Uterus (tissue), 4 donors: ENCODE data around the gene NR1D2. TPM values are rescaled to one million over a fixed set of nuclear protein-coding genes. Genes with fewer than 3 reads are reported as not detected.

ENCODE experiments used
- DNase-seq, 2 donors: peaks; one replicate each; pipeline ENCODE4 v3.0.0-alpha.2; 2019 to 2020
- H3K27ac ChIP-seq, 2 donors: fragments of 200-600 bp; sonication (generic); 1 replicate in 1 of 2; 2 replicates in 1 of 2; pipeline ENCODE4 v1.5.1; 2016 to 2018
- H3K27me3 ChIP-seq, 2 donors: fragments of 200-600 bp; sonication (generic); one replicate each; pipeline ENCODE4 v1.5.1; 2018 to 2019; ENCODE audit warnings: control low read depth in 1 of 2
- H3K36me3 ChIP-seq, 2 donors: fragments of 200-600 bp; sonication (generic); one replicate each; pipeline ENCODE4 v1.5.1; 2019; ENCODE audit warnings: control low read depth in 1 of 2
- H3K4me1 ChIP-seq, 2 donors: fragments of 200-600 bp; sonication (generic); one replicate each; pipeline ENCODE4 v1.5.1; 2018 to 2019; ENCODE audit warnings: control low read depth in 1 of 2
- H3K4me3 ChIP-seq, 2 donors: fragments of 200-600 bp; sonication (generic); 1 replicate in 1 of 2; 2 replicates in 1 of 2; pipeline ENCODE4 v1.5.1; 2018 to 2019; ENCODE audit warnings: mild to moderate bottlenecking in 1 of 2
- H3K9me3 ChIP-seq, 2 donors: fragments of 200-600 bp; sonication (generic); one replicate each; pipeline ENCODE4 v1.5.1; 2019; ENCODE audit warnings: control low read depth in 1 of 2
- POLR2A ChIP-seq, 2 donors: fragments of 450-650 bp; IDR thresholded peaks; one replicate each; pipeline ENCODE4 v1.6.1; 2016; ENCODE audit warnings: antibody characterized with exemption in 2 of 2, mild to moderate bottlenecking in 1 of 2, moderate library complexity in 1 of 2
- intact Hi-C: fragments of 100-400 bp; cut with DNase I; formaldehyde crosslinking; loops from one replicate; pipeline ENCODE4 v1.15.1; 2023; ENCODE audit warnings: low total_unique reads
- total RNA-seq, 4 donors: library from RNA; depleted of rRNA in 3 of 4; stranded (reverse); fragments of >200 nt in 3 of 4; gene quantifications; one replicate each; pipeline versions ENCODE4 v1.1.0 to v1.2.4, GENCODE V29; 2014 to 2023
- TF ChIP-seq, protein P1 (sequence below), 4 experiments: fragments of 200-600 bp in 2 of 4; fragments of 450-650 bp in 2 of 4; sonication (generic) in 2 of 4; IDR thresholded peaks; one replicate each; pipeline ENCODE4 v1.5.1; 2016 to 2019; ENCODE audit warnings: antibody characterized with exemption in 4 of 4, mild to moderate bottlenecking in 2 of 4, moderate library complexity in 1 of 4
- donor health status: DM: yes; HTN: yes; CAD: no.

NR1D2 gene
- total RNA-seq, 4 donors from 2014 or later: 36.8 to 95.7 (median 60.2) TPM

DNA sequence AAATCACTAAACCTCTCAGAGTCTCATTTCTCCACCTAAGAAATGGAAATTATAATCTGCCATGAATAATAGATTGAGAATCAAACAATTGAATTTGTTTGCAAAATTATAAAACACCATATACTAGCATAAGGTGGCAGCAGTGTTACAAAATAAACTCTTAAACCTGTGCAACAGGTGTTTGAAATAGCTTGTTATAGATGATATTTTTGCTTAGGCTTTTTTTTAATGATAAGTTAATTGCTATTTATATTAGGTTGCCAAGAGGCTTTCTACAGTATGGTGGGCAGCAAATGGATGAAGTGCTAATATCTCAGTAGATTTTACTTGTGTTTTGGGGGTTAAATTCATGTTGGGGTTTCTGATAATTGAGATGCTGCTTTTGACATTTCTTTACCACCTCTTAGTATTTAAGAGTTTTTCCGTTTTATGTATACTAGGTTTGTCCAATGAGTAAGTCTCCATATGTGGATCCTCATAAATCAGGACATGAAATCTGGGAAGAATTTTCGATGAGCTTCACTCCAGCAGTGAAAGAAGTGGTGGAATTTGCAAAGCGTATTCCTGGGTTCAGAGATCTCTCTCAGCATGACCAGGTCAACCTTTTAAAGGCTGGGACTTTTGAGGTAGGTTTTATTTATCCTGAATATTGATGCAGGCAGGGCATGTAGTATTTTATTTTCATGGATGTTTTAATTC is 19.6 kb downstream of the NR1D2 start:
- H3K4me3 ChIP-seq: no peak overlapping the region
- no peaks in the 10 kb centered on the region for H3K9me3 ChIP-seq
- TF ChIP-seq, protein P1, sequence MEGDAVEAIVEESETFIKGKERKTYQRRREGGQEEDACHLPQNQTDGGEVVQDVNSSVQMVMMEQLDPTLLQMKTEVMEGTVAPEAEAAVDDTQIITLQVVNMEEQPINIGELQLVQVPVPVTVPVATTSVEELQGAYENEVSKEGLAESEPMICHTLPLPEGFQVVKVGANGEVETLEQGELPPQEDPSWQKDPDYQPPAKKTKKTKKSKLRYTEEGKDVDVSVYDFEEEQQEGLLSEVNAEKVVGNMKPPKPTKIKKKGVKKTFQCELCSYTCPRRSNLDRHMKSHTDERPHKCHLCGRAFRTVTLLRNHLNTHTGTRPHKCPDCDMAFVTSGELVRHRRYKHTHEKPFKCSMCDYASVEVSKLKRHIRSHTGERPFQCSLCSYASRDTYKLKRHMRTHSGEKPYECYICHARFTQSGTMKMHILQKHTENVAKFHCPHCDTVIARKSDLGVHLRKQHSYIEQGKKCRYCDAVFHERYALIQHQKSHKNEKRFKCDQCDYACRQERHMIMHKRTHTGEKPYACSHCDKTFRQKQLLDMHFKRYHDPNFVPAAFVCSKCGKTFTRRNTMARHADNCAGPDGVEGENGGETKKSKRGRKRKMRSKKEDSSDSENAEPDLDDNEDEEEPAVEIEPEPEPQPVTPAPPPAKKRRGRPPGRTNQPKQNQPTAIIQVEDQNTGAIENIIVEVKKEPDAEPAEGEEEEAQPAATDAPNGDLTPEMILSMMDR (IDR thresholded peaks at IDR 0.05): no peak
- no peak for TF ChIP-seq POLR2A (IDR thresholded peaks at IDR 0.05)
- intact Hi-C loops: no loop called here
- DNase-seq: no peak
- H3K36me3 ChIP-seq: no peaks in the 10 kb centered on the region
- H3K27me3 ChIP-seq: no peaks in the 10 kb centered on the region
- no peak overlapping the region for H3K27ac ChIP-seq
- H3K4me1 ChIP-seq: peaks cover 0 to 15% of the 10 kb centered on the region in 2 donors

DNA sequence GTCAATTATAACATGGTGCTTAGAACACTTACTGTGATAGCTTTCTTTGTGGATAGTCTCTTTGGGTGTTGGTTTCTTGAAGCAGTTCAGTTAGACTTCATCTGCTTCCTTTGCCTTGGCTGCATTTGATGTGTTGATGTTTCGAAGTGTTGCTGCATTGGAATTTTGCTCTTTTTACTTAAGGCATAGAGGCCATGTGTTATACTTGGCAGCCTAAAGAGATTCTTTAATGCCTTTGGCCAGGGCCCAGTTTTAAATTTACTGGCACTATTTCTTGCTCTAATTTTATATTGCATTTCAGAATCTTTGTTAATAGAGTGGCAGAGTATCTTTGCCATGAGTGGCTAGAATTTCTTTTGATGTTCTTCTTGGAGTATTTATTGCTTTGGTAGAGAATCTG is 21.2 kb downstream of the NR1D2 start:
- Histone ChIP-seq H3K4me1 (peaks cover 0 to 7% of the 10 kb centered on the region in 2 donors), H3K36me3 (no peaks in the 10 kb centered on the region), H3K27ac (peak overlapping the region in 1 of 2 donors; percentile 18), H3K4me3 (no peak overlapping the region), H3K27me3 (no peaks in the 10 kb centered on the region), H3K9me3 (no peaks in the 10 kb centered on the region)
- intact Hi-C loops: no loop called here
- no peak for DNase-seq
- TF ChIP-seq POLR2A (IDR thresholded peaks at IDR 0.05): no peak
- TF ChIP-seq, protein P1 (IDR thresholded peaks at IDR 0.05): no peak

DNA sequence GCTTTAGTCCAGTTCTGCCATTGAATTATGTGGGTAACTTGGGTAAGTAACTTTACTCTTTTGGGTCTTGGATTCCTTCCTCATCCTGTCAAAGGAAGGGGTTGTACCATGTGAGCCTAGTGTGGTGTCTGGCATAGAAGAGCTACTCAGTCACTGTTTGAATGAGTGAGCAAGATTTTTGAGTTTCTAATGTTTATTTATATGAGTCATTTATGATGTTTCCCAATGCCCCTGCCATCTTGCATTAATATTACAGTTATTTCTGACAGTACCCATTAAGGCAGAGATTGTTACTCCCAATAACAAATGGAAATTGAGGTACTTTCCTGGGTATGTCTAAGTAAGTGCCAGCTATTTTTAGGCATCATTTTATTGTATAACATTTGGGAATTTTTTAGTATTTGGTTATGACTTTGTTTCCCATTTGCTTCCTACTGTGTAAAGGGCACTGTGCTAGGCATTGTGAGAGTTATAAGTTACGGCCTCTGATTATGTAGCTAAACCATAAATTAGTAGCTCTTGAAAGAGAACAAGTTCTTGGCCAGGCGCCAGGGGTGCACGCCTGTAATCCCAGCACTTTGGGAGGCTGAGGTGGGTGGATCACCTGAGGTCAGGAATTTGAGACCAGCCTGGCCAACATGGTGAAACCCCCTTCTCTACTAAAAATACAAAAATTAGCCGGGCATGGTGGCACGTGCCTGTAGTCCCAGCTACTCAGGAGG is 23.5 kb downstream of the NR1D2 start:
- no peaks in the 10 kb centered on the region for H3K36me3 ChIP-seq
- peaks cover 0 to 7% of the 10 kb centered on the region in 2 donors for H3K4me1 ChIP-seq
- H3K4me3 ChIP-seq: no peak overlapping the region
- no peak for DNase-seq
- TF ChIP-seq POLR2A (IDR thresholded peaks at IDR 0.05): no peak
- TF ChIP-seq, protein P1 (IDR thresholded peaks at IDR 0.05): no peak
- H3K27me3 ChIP-seq: no peaks in the 10 kb centered on the region
- no peaks in the 10 kb centered on the region for H3K9me3 ChIP-seq
- H3K27ac ChIP-seq: no peak overlapping the region
- intact Hi-C loops: no loop called here

DNA sequence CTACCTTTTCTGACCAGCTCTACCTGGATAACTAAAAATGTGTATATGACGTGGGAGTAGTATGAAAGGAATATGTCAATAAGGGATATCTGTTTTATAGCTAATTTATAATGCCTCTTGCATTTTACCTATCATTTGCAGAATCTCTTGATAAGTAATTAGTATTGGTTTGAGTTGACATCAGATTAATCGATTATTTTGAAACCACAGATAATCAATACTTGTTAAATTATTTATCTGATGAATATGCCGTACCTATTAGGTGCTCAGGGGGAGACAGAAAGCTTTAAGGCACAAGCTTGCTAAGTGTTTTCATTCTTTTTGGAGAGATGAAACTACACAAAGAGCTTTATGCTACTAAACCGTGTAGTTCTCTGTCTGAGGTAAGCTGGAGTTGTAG is 24.3 kb downstream of the NR1D2 start:
- Histone ChIP-seq H3K4me1 (peaks cover 0 to 7% of the 10 kb centered on the region in 2 donors), H3K27ac (no peak overlapping the region), H3K36me3 (no peaks in the 10 kb centered on the region), H3K27me3 (no peaks in the 10 kb centered on the region), H3K9me3 (no peaks in the 10 kb centered on the region), H3K4me3 (no peak overlapping the region)
- no peak for DNase-seq
- TF ChIP-seq, protein P1 (IDR thresholded peaks at IDR 0.05): no peak
- TF ChIP-seq POLR2A (IDR thresholded peaks at IDR 0.05): no peak
- intact Hi-C loops: no loop called here

DNA sequence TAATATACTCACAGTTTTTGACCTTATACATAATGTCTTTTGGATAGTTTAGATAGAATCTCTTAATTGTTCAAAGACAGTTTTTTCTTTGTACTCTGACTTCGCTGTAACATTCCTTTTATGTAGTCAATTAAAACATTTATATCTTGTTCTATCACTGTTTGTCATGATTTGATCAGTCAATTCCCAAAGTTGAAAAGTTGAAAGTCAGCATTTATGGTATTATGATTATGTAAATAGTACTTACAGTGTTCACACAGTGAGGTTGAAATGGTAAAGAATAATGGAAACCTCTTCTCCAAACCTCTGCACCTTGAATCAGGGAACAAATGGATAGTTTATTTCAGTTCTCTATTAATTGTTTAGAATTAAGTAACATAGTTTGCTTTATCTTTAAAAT is 26.6 kb downstream of the NR1D2 start:
- H3K36me3 ChIP-seq: no peaks in the 10 kb centered on the region
- H3K4me1 ChIP-seq: no peaks in the 10 kb centered on the region
- no peak for DNase-seq
- no peak overlapping the region for H3K27ac ChIP-seq
- intact Hi-C loops: no loop called here
- H3K4me3 ChIP-seq: no peak overlapping the region
- H3K9me3 ChIP-seq: no peaks in the 10 kb centered on the region
- TF ChIP-seq POLR2A (IDR thresholded peaks at IDR 0.05): no peak
- TF ChIP-seq, protein P1 (IDR thresholded peaks at IDR 0.05): no peak
- H3K27me3 ChIP-seq: no peaks in the 10 kb centered on the region
